GM12878 (cell line): Measurements from ENCODE around the gene SYDE2. TPM values are rescaled to one million over a fixed set of nuclear protein-coding genes. Genes with fewer than 3 reads are reported as not detected.

Source experiments
- ATAC-seq: fragments of 200-7000 bp; cut with Tn5 transposase; 3 replicates; pipeline ENCODE4 v1.9.1; 2020; ENCODE audit warnings: mild to moderate bottlenecking, moderate library complexity
- BruUV-seq: library from RNA; stranded (reverse); fragments of 400-500 nt; replicated peaks from 2 replicates; lab custom pipeline; 2021; lab: Mats Ljungman, UMichigan
- CTCF ChIA-PET: fragments of 300-600 bp; sonication (Branson Sonifier 250); formaldehyde crosslinking; extraction: SDS; loops from one replicate; lab custom pipeline; 2021; ENCODE audit warnings: inconsistent platforms; lab: Yijun Ruan, JAX
- POLR2A ChIA-PET: fragments of 350-600 bp; formaldehyde crosslinking; extraction: SDS; loops from one replicate; lab custom pipeline; 2021; ENCODE audit warnings: inconsistent platforms; lab: Charles Lee
- RAD21 ChIA-PET: fragments of 300-600 bp; sonication (Branson Sonifier 250); formaldehyde crosslinking; loops from one replicate; lab custom pipeline; 2023; ENCODE audit warnings: antibody characterized with exemption; ENCODE audit not compliant: unreplicated experiment; lab: Charles Lee
- SMC1A ChIA-PET: fragments of 300-600 bp; sonication (Branson Sonifier 250); formaldehyde crosslinking; loops from one replicate; lab custom pipeline; 2023; ENCODE audit not compliant: unreplicated experiment, uncharacterized antibody; lab: Charles Lee
- DNase-seq: peaks from one replicate; pipeline ENCODE4 v3.0.0-alpha.2; 2011; ENCODE audit warnings: low read depth, low spot score
- FAIRE-seq: peaks from 3 replicates; lab custom pipeline; 2011; peaks lifted over from hg19 to GRCh38; lab: Jason Lieb, UNC
- H2AFZ ChIP-seq: 2 replicates; pipeline ENCODE4 v1.6.0; 2011; ENCODE audit warnings: low read depth, low read length, control low read depth; ENCODE audit not compliant: control insufficient read depth
- H3K27ac ChIP-seq: 2 replicates; pipeline ENCODE4 v1.5.1; 2011; ENCODE audit warnings: control low read depth; ENCODE audit not compliant: control insufficient read depth, insufficient read depth
- H3K27me3 ChIP-seq, 2 experiments: replicated peaks in 1 of 2; 2 replicates each; pipeline versions ENCODE4 v1.6.0 to v1.6.1; 2011; ENCODE audit warnings: low read length in 1 of 2; ENCODE audit not compliant: control insufficient read depth in 2 of 2, insufficient read depth in 2 of 2
- H3K36me3 ChIP-seq, 2 experiments: 2 replicates each; pipeline ENCODE4 v1.5.1; 2011; ENCODE audit warnings: low read length in 1 of 2; ENCODE audit not compliant: control insufficient read depth in 2 of 2, insufficient read depth in 2 of 2
- H3K4me1 ChIP-seq: 2 replicates; pipeline ENCODE4 v1.6.1; 2011; ENCODE audit warnings: mild to moderate bottlenecking, low read length, moderate library complexity, mixed read lengths; ENCODE audit not compliant: control insufficient read depth, insufficient read depth
- H3K4me2 ChIP-seq: 2 replicates; pipeline ENCODE4 v1.6.0; 2011; ENCODE audit warnings: control low read depth; ENCODE audit not compliant: control insufficient read depth, insufficient read depth
- H3K4me3 ChIP-seq: fragments of 200-600 bp; sonication (generic); 2 replicates; pipeline ENCODE4 v1.5.1; 2016
- H3K79me2 ChIP-seq: 2 replicates; pipeline ENCODE4 v1.6.0; 2011; ENCODE audit warnings: low read length; ENCODE audit not compliant: control insufficient read depth, insufficient read depth
- H3K9ac ChIP-seq: 2 replicates; pipeline ENCODE4 v1.8.0; 2011; ENCODE audit warnings: low read length, control low read depth, mixed read lengths; ENCODE audit not compliant: control insufficient read depth, insufficient read depth
- H3K9me3 ChIP-seq: replicated peaks from 3 replicates; pipeline ENCODE4 v1.5.1; 2011; ENCODE audit warnings: mild to moderate bottlenecking, low read length; ENCODE audit not compliant: control insufficient read depth, insufficient read depth
- H4K20me1 ChIP-seq: 2 replicates; pipeline ENCODE4 v1.6.0; 2011; ENCODE audit not compliant: control insufficient read depth, insufficient read depth
- ASH2L ChIP-seq: fragments of 300-600, 200-600 bp; sonication (generic); IDR thresholded peaks from 2 replicates; pipeline ENCODE4 v1.6.1; 2017; ENCODE audit warnings: low read depth, mild to moderate bottlenecking, borderline replicate concordance
- ATF3 ChIP-seq: IDR thresholded peaks from 2 replicates; pipeline ENCODE4 v1.6.1; 2011; ENCODE audit warnings: low read depth, mild to moderate bottlenecking, low read length, moderate library complexity, borderline replicate concordance; ENCODE audit errors: extremely low read depth
- E4F1 ChIP-seq: fragments of 450-650 bp; IDR thresholded peaks from 2 replicates; pipeline ENCODE4 v1.6.1; 2018; ENCODE audit warnings: borderline replicate concordance, mild to moderate bottlenecking; ENCODE audit not compliant: partially characterized antibody
- GABPA ChIP-seq: IDR thresholded peaks from 2 replicates; pipeline ENCODE4 v1.6.1; 2014; ENCODE audit warnings: antibody characterized with exemption, low read depth, mild to moderate bottlenecking, inconsistent platforms
- HDGF ChIP-seq: fragments of 450-650 bp; IDR thresholded peaks from 2 replicates; pipeline ENCODE4 v1.6.1; 2016; ENCODE audit warnings: antibody characterized with exemption
- IRF4 ChIP-seq: IDR thresholded peaks from 2 replicates; pipeline ENCODE4 v1.6.1; 2011; ENCODE audit warnings: low read depth, low read length
- KDM1A ChIP-seq: fragments of 200-600 bp; sonication (generic); IDR thresholded peaks from 2 replicates; pipeline ENCODE4 v1.6.1; 2016; ENCODE audit warnings: borderline replicate concordance
- MEF2A ChIP-seq: IDR thresholded peaks from 2 replicates; pipeline ENCODE4 v1.6.1; 2011; ENCODE audit warnings: low read depth, mild to moderate bottlenecking, low read length, moderate library complexity; ENCODE audit not compliant: insufficient read depth
- MYB ChIP-seq: fragments of 150-350 bp; IDR thresholded peaks from 2 replicates; pipeline ENCODE4 v1.6.1; 2014; ENCODE audit warnings: mild to moderate bottlenecking, low read depth, low read length, borderline replicate concordance
- MYC ChIP-seq: IDR thresholded peaks from 2 replicates; pipeline ENCODE4 v1.6.1; 2011; ENCODE audit warnings: mild to moderate bottlenecking, low read length, moderate library complexity, inconsistent platforms; ENCODE audit not compliant: insufficient read depth, insufficient replicate concordance, insufficient read length, severe bottlenecking
- NFYA ChIP-seq: IDR thresholded peaks from 2 replicates; pipeline ENCODE4 v1.6.1; 2011; ENCODE audit warnings: low read depth, mild to moderate bottlenecking, low read length, improper control_type of control experiment, borderline replicate concordance
- NR2C2 ChIP-seq: IDR thresholded peaks from 2 replicates; pipeline ENCODE4 v1.6.1; 2011; ENCODE audit warnings: borderline replicate concordance, low read depth; ENCODE audit not compliant: control insufficient read depth, insufficient read length
- PBX3 ChIP-seq: IDR thresholded peaks from 2 replicates; pipeline ENCODE4 v1.6.1; 2011; ENCODE audit warnings: mild to moderate bottlenecking, low read depth, low read length, moderate library complexity; ENCODE audit not compliant: insufficient replicate concordance
- POU2F2 ChIP-seq: IDR thresholded peaks from 3 replicates; pipeline ENCODE4 v1.6.1; 2011; ENCODE audit warnings: low read depth, mild to moderate bottlenecking, low read length, borderline replicate concordance
- SMAD5 ChIP-seq: IDR thresholded peaks from 2 replicates; pipeline ENCODE4 v1.6.1; 2016; ENCODE audit warnings: antibody characterized with exemption, low read depth
- SMC3 ChIP-seq: IDR thresholded peaks from 2 replicates; pipeline ENCODE4 v1.6.1; 2011; ENCODE audit warnings: low read length, improper control_type of control experiment, borderline replicate concordance
- SREBF1 ChIP-seq: IDR thresholded peaks from 2 replicates; pipeline ENCODE4 v1.6.1; 2012; ENCODE audit warnings: mild to moderate bottlenecking, low read length
- STAT1 ChIP-seq: fragments of 450-650 bp; conservative IDR thresholded peaks from 2 replicates; pipeline ENCODE4 v1.6.1; 2014; ENCODE audit warnings: antibody characterized with exemption, mild to moderate bottlenecking
- SUZ12 ChIP-seq: fragments of 200-600 bp; sonication (generic); IDR thresholded peaks from one replicate; pipeline ENCODE4 v1.6.1; 2018; ENCODE audit warnings: antibody characterized with exemption, mild to moderate bottlenecking; ENCODE audit not compliant: unreplicated experiment
- TARDBP ChIP-seq: IDR thresholded peaks from 2 replicates; pipeline ENCODE4 v1.6.1; 2016; ENCODE audit warnings: borderline replicate concordance
- WGBS: methylation state at CpG from one replicate; pipeline ENCODE4 v1.1.6; 2016; ENCODE audit warnings: low lambda C conversion rate; ENCODE audit not compliant: insufficient replicate concordance, insufficient coverage; ENCODE audit errors: missing lambda C conversion rate; 5-methylcytosine and 5-hydroxymethylcytosine counted together
- in situ Hi-C: fragments of 300-500 bp; cut with MboI; formaldehyde crosslinking; loops from 9 replicates; pipeline ENCODE4 v1.14.3; 2018; ENCODE audit warnings: mixed read lengths
- intact Hi-C: fragments of 100-400 bp; cut with micrococcal nuclease; formaldehyde crosslinking; loops from one replicate; pipeline ENCODE4 v1.14.2; 2022; ENCODE audit not compliant: unreplicated experiment
- polyA plus RNA-seq, 11 experiments: library from polyadenylated mRNA; depleted of rRNA in 4 of 11; unstranded in 6 of 11; stranded (reverse) in 5 of 11; fragments of >200 nt; fragmentation: Nextera tagmentation in 4 of 11; fragmentation: Illumina TruSeq in 1 of 11; extraction: Ambion mirVana in 4 of 11; extraction: Trizol in 1 of 11; gene quantifications; 1 replicate in 1 of 11; 2 replicates in 10 of 11; pipeline versions ENCODE4 v1.2.1 to v1.2.3, GENCODE V29; 2011 to 2016; ENCODE audit warnings: inconsistent platforms in 2 of 11, missing spikeins in 2 of 11, low read depth in 1 of 11
- total RNA-seq, 4 experiments: library from RNA; depleted of rRNA in 3 of 4; stranded (reverse); fragments of >200 nt in 3 of 4; fragmentation: Illumina TruSeq in 1 of 4; extraction: Trizol in 1 of 4; gene quantifications; 2 replicates each; pipeline versions ENCODE4 v1.2.1 to v1.2.3, GENCODE V29; 2013 to 2021

SYDE2 gene
- total and polyA plus RNA-seq, 10 of the 15 experiments (the other 5 are each of a cell fraction or from before 2014, with no cell fraction given): 0.37 to 4.1 (median 1.8) TPM; not detected in 1

GRCh38 chr1:85149805-85150204 lies 51.0 kb downstream of the SYDE2 start:
- no peak for FAIRE-seq

More at GRCh38 chr1:85149805-85150204, 51.0 kb downstream of the SYDE2 start:
- Histone ChIP-seq H3K4me2 (no peak overlapping the region), H3K36me3 (no peaks in the 10 kb centered on the region), H3K4me1 (peaks cover 25% of the 10 kb centered on the region), H3K4me3 (no peak overlapping the region), H3K9me3 (no peaks in the 10 kb centered on the region), H3K79me2 (no peaks in the 10 kb centered on the region), H4K20me1 (no peaks in the 10 kb centered on the region), H3K27me3 (no peaks in the 10 kb centered on the region), H3K27ac (no peak overlapping the region), H2AFZ (peak overlapping the region; percentile 29), H3K9ac (no peak overlapping the region)
- SMC1A ChIA-PET: no interaction called here
- BruUV-seq: no TSS peak
- POLR2A ChIA-PET: interaction anchor here (1.1 kb wide), 1 partner anchor 9 kb away, joined by 3 read pairs; no protein-coding TSS in a partner anchor
- CTCF ChIA-PET: no interaction called here
- 25% methylated on average over 2 of the region's 2 CpGs for WGBS
- TF ChIP-seq MYC (no peak), NR2C2 (no peak), SMAD5 (no peak), TARDBP (no peak), POU2F2 (no peak), MEF2A (no peak), STAT1 (no peak), MYB (no peak), SMC3 (no peak), NFYA (no peak), IRF4 (no peak), PBX3 (no peak), SREBF1 (no peak), ASH2L (no peak), ATF3 (no peak), E4F1 (no peak), SUZ12 (no peak), HDGF (no peak), KDM1A (no peak), GABPA (no peak)
- RAD21 ChIA-PET: interaction anchor here (1.2 kb wide), 1 partner anchor 205 kb away, joined by 3 read pairs; no protein-coding TSS in a partner anchor
- in situ Hi-C loops: no loop called here
- intact Hi-C loops: no loop called here
- no peak for ATAC-seq
- no peak for DNase-seq
